HG03457 (cell line): ENCODE measurements around the gene C1orf174.

Experiments
- ATAC-seq: cut with Tn5 transposase; IDR thresholded peaks from one replicate; pipeline ENCODE4 v1.9.1; 2021; ENCODE audit warnings: moderate number of reproducible peaks; ENCODE audit not compliant: unreplicated experiment

The C1orf174 gene

GRCh38 chr1:3841491-3841890 lies 58.6 kb downstream of the C1orf174 start:
- ATAC-seq = no peak
